GM19397 (cell line): ENCODE data around the gene ZNF846.
A peak's percentile ranks its signal among the peaks of the same experiment; 100 is the strongest.
"Not testable (repeated sequence)": the region's sequence is repeated elsewhere in the genome, so short reads cannot be mapped to it uniquely, and the experiment has no call there.

Experiments
- ATAC-seq: cut with Tn5 transposase; IDR thresholded peaks from one replicate; pipeline ENCODE4 v1.9.1; 2021; ENCODE audit warnings: mild to moderate bottlenecking, moderate library complexity; ENCODE audit not compliant: unreplicated experiment

ZNF846 gene

GRCh38 chr19:9785367-9786331 is 17.1 kb upstream of the ZNF846 start:
- peak; percentile 85 for ATAC-seq

GRCh38 chr19:9784163-9784496 is 15.6 kb upstream of the ZNF846 start:
- not testable (repeated sequence) for ATAC-seq

- ATAC-seq: no peak
Measured at GRCh38 chr19:9782338-9782737, 13.8 kb upstream of the ZNF846 start.

- no peak for ATAC-seq
Measured at GRCh38 chr19:9757544-9758501, 10.7 kb downstream of the ZNF846 start.

- ATAC-seq: no peak
Measured at GRCh38 chr19:9752701-9753443, 15.7 kb downstream of the ZNF846 start.

- no peak for ATAC-seq
Measured at GRCh38 chr19:9751446-9751845, 17.1 kb downstream of the ZNF846 start.

GRCh38 chr19:9741476-9742171 is 26.9 kb downstream of the ZNF846 start:
- no peak for ATAC-seq

- ATAC-seq: no peak
Measured at GRCh38 chr19:9735986-9736385, 32.6 kb downstream of the ZNF846 start.

- not testable (repeated sequence) for ATAC-seq
Measured at GRCh38 chr19:9730056-9730455, 38.5 kb downstream of the ZNF846 start.

GRCh38 chr19:9729162-9729561 is 39.4 kb downstream of the ZNF846 start:
- no peak for ATAC-seq

GRCh38 chr19:9727644-9728043 is 40.9 kb downstream of the ZNF846 start:
- ATAC-seq: no peak

GRCh38 chr19:9725508-9726201 is 42.9 kb downstream of the ZNF846 start:
- not testable (repeated sequence) for ATAC-seq

- ATAC-seq: no peak
Measured at GRCh38 chr19:9724157-9724556, 44.4 kb downstream of the ZNF846 start.

- ATAC-seq: no peak
Measured at GRCh38 chr19:9721861-9722260, 46.7 kb downstream of the ZNF846 start.

GRCh38 chr19:9720541-9720940 is 48.0 kb downstream of the ZNF846 start:
- no peak for ATAC-seq

GRCh38 chr19:9711815-9712214 is 56.7 kb downstream of the ZNF846 start:
- ATAC-seq: no peak

- ATAC-seq: no peak
Measured at GRCh38 chr19:9709305-9709704, 59.2 kb downstream of the ZNF846 start.

- no peak for ATAC-seq
Measured at GRCh38 chr19:9705836-9706235, 62.7 kb downstream of the ZNF846 start.

- no peak for ATAC-seq
Measured at GRCh38 chr19:9702186-9702585, 66.4 kb downstream of the ZNF846 start.
